SK-N-SH (cell line): ENCODE measurements around the gene PDE2A. TPM values are rescaled to one million over a fixed set of nuclear protein-coding genes. Genes with fewer than 3 reads are reported as not detected.

Experiments used
- CTCF ChIA-PET: fragments of 300-600, 350-600 bp; formaldehyde crosslinking; extraction: SDS; loops from one replicate; lab custom pipeline; 2021; lab: Yijun Ruan, JAX
- POLR2A ChIA-PET: fragments of 350-600 bp; sonication (Branson Sonifier 250); formaldehyde crosslinking; extraction: SDS; loops from one replicate; lab custom pipeline; 2020; ENCODE audit warnings: antibody characterized with exemption, inconsistent platforms; lab: Yijun Ruan, JAX
- DNase-seq: peaks from one replicate; pipeline ENCODE4 v3.0.0; 2012
- H2AFZ ChIP-seq: fragments of 200-600 bp; sonication (generic); 2 replicates; pipeline ENCODE4 v1.8.1; 2016; ENCODE audit warnings: antibody characterized with exemption, mild to moderate bottlenecking, low read depth
- H3F3A ChIP-seq: fragments of 200-600 bp; sonication (generic); replicated peaks from 2 replicates; pipeline ENCODE3; 2016; ENCODE audit warnings: antibody characterized with exemption, mild to moderate bottlenecking; ENCODE audit not compliant: insufficient read depth
- H3K27ac ChIP-seq, 2 experiments: fragments of 200-500 bp in 1 of 2; fragments of 200-600 bp in 1 of 2; sonication (Bioruptor generic) in 1 of 2; sonication (generic), shearing (Covaris generic) in 1 of 2; 2 replicates each; pipeline versions ENCODE4 v1.5.1 to v1.6.1; 2014 to 2016; ENCODE audit warnings: low read depth in 2 of 2, inconsistent platforms in 1 of 2, low read length in 1 of 2, mild to moderate bottlenecking in 1 of 2, mixed read lengths in 1 of 2
- H3K27me3 ChIP-seq: fragments of 200-600 bp; sonication (generic), shearing (Covaris generic); 2 replicates; pipeline ENCODE4 v1.6.1; 2016; ENCODE audit warnings: mixed run types; ENCODE audit not compliant: insufficient read depth
- H3K36me3 ChIP-seq, 2 experiments: fragments of 200-500 bp in 1 of 2; fragments of 200-600 bp in 1 of 2; sonication (Bioruptor generic) in 1 of 2; sonication (generic) in 1 of 2; replicated peaks in 1 of 2; 2 replicates each; pipeline versions ENCODE3 to v1.5.1; 2014 to 2016; ENCODE audit warnings: low read length in 1 of 2, mild to moderate bottlenecking in 1 of 2; ENCODE audit not compliant: insufficient read depth in 2 of 2, control insufficient read depth in 1 of 2
- H3K4me1 ChIP-seq, 2 experiments: fragments of 200-500 bp in 1 of 2; fragments of 200-600 bp in 1 of 2; sonication (Bioruptor generic) in 1 of 2; sonication (generic), shearing (Covaris generic) in 1 of 2; 2 replicates each; pipeline versions ENCODE4 v1.5.1 to v1.6.1; 2014 to 2016; ENCODE audit warnings: low read depth in 1 of 2, low read length in 1 of 2, mixed run types in 1 of 2; ENCODE audit not compliant: insufficient read depth in 2 of 2, control insufficient read depth in 1 of 2
- H3K4me2 ChIP-seq: fragments of 200-600 bp; sonication (generic), shearing (Covaris generic); 2 replicates; pipeline ENCODE4 v1.6.1; 2017; ENCODE audit warnings: mixed run types
- H3K4me3 ChIP-seq, 2 experiments: fragments of 200-500 bp in 1 of 2; fragments of 200-600 bp in 1 of 2; sonication (Bioruptor generic) in 1 of 2; sonication (generic), shearing (Covaris generic) in 1 of 2; 2 replicates each; pipeline versions ENCODE4 v1.5.1 to v1.8.1; 2014 to 2016; ENCODE audit warnings: low read depth in 2 of 2, inconsistent platforms in 1 of 2, low read length in 1 of 2, mild to moderate bottlenecking in 1 of 2, mixed read lengths in 1 of 2, moderate library complexity in 1 of 2
- H3K79me2 ChIP-seq: fragments of 200-600 bp; sonication (generic); 2 replicates; pipeline ENCODE4 v1.8.1; 2017; ENCODE audit warnings: mild to moderate bottlenecking; ENCODE audit not compliant: insufficient read depth
- H3K9ac ChIP-seq: fragments of 200-600 bp; sonication (generic); 2 replicates; pipeline ENCODE4 v1.6.1; 2017; ENCODE audit warnings: mixed run types
- H3K9me2 ChIP-seq: fragments of 200-600 bp; sonication (generic); 2 replicates; pipeline ENCODE4 v1.6.1; 2017; ENCODE audit warnings: mixed run types
- H3K9me3 ChIP-seq: fragments of 200-600 bp; sonication (generic); 2 replicates; pipeline ENCODE4 v1.6.1; 2017; ENCODE audit warnings: mixed run types, mild to moderate bottlenecking, moderate library complexity
- H4K20me1 ChIP-seq: fragments of 200-600 bp; sonication (generic); 2 replicates; pipeline ENCODE4 v1.6.1; 2017; ENCODE audit warnings: mild to moderate bottlenecking, mixed run types; ENCODE audit not compliant: insufficient read depth
- CTCF ChIP-seq: fragments of 200-600 bp; sonication (generic); IDR thresholded peaks from 2 replicates; pipeline ENCODE4 v1.6.1; 2017; ENCODE audit warnings: antibody characterized with exemption, mild to moderate bottlenecking, moderate library complexity
- EP300 ChIP-seq, 2 experiments: IDR thresholded peaks; 2 replicates each; pipeline versions ENCODE4 v1.4.0 to v1.6.1; 2012; ENCODE audit warnings: borderline replicate concordance in 1 of 2, low read depth in 1 of 2, low read length in 1 of 2
- EZH2phosphoT487 ChIP-seq: fragments of 200-600 bp; sonication (generic); IDR thresholded peaks from 2 replicates; pipeline ENCODE4 v1.6.1; 2017; ENCODE audit warnings: low read depth, mixed run types, mild to moderate bottlenecking, antibody characterized with exemption, moderate library complexity, borderline replicate concordance
- FOSL2 ChIP-seq: IDR thresholded peaks from 2 replicates; pipeline ENCODE4 v1.4.0; 2012; ENCODE audit warnings: low read depth, mild to moderate bottlenecking, moderate library complexity, borderline replicate concordance
- FOXJ3 ChIP-seq: sonication (generic); formaldehyde crosslinking; IDR thresholded peaks from 2 replicates; pipeline ENCODE4 v1.5.1; 2020; ENCODE audit warnings: mild to moderate bottlenecking, missing genetic modification reagents
- FOXM1 ChIP-seq: IDR thresholded peaks from 2 replicates; pipeline ENCODE4 v1.4.0; 2012; ENCODE audit warnings: low read depth, mild to moderate bottlenecking
- GABPA ChIP-seq: IDR thresholded peaks from 2 replicates; pipeline ENCODE4 v1.4.0; 2012; ENCODE audit warnings: low read depth, mild to moderate bottlenecking
- GATA2 ChIP-seq: sonication (generic); formaldehyde crosslinking; IDR thresholded peaks from 2 replicates; pipeline ENCODE4 v1.5.0; 2020; ENCODE audit warnings: mild to moderate bottlenecking, missing genetic modification reagents
- IRF3 ChIP-seq: fragments of 150-350 bp; IDR thresholded peaks from 2 replicates; pipeline ENCODE4 v1.6.1; 2016; ENCODE audit warnings: mild to moderate bottlenecking, low read depth, low read length
- MEF2A ChIP-seq: IDR thresholded peaks from 2 replicates; pipeline ENCODE4 v1.4.0; 2012; ENCODE audit warnings: low read depth, borderline replicate concordance
- MXI1 ChIP-seq: IDR thresholded peaks from 2 replicates; pipeline ENCODE4 v1.6.1; 2012; ENCODE audit warnings: mild to moderate bottlenecking, low read depth, low read length, improper control_type of control experiment
- RAD21 ChIP-seq: IDR thresholded peaks from 2 replicates; pipeline ENCODE4 v1.6.1; 2012; ENCODE audit warnings: mild to moderate bottlenecking, low read length
- RFX5 ChIP-seq: IDR thresholded peaks from 2 replicates; pipeline ENCODE4 v1.6.1; 2012; ENCODE audit warnings: mild to moderate bottlenecking, improper control_type of control experiment, low read length
- USF2 ChIP-seq: fragments of 150-350 bp; IDR thresholded peaks from 2 replicates; pipeline ENCODE4 v1.6.1; 2017; ENCODE audit warnings: antibody characterized with exemption, low read length, low read depth, borderline replicate concordance
- YY1 ChIP-seq: IDR thresholded peaks from 2 replicates; pipeline ENCODE4 v1.4.0; 2012; ENCODE audit warnings: low read depth, mild to moderate bottlenecking
- ZBTB33 ChIP-seq: IDR thresholded peaks from 2 replicates; pipeline ENCODE4 v1.4.0; 2012; ENCODE audit warnings: low read depth, borderline replicate concordance
- WGBS: methylation state at CpG from one replicate; pipeline ENCODE4 v1.1.6; 2017; ENCODE audit warnings: low lambda C conversion rate; 5-methylcytosine and 5-hydroxymethylcytosine counted together
- polyA plus RNA-seq, 3 experiments: library from polyadenylated mRNA; depleted of rRNA; stranded (reverse); fragments of >200 nt; gene quantifications; 2 replicates each; pipeline ENCODE4 v1.2.3, GENCODE V29; 2012

The PDE2A gene
- polyA plus RNA-seq, 1 of the 3 experiments (the other 2 are of a cell fraction), result 0.43 TPM

- TF ChIP-seq FOSL2 (no peak), ZBTB33 (no peak), YY1 (no peak), FOXJ3 (CRISPR knock-in tag) (no peak), EZH2phosphoT487 (no peak)
Measured at GRCh38 chr11:72537051-72537450, 137.2 kb downstream of the PDE2A start (continued).

- WGBS, result 55% methylated on average over 3 of the region's 3 CpGs
- no peaks in the 10 kb centered on the region for H3K79me2 ChIP-seq
- H3F3A ChIP-seq, result no peaks in the 10 kb centered on the region
- peaks cover 28% of the 10 kb centered on the region; the same call in 1 of the 2 replicates for H3K27me3 ChIP-seq
- H3K4me1 ChIP-seq, result peaks cover 0 to 2% of the 10 kb centered on the region in 2 experiments; a peak in 2 of 4 replicates
- no peaks in the 10 kb centered on the region for H3K9me3 ChIP-seq
- TF ChIP-seq FOXM1 (no peak), RFX5 (no peak), GABPA (no peak), GATA2 (CRISPR knock-in tag) (no peak), IRF3 (no peak), EP300 (IDR thresholded peaks at IDR 0.05; ENCODE audit: borderline replicate concordance in 1 of 2, low read depth in 1 of 2, low read length in 1 of 2) (no peak), USF2 (no peak), EZH2phosphoT487 (no peak), MXI1 (no peak), RAD21 (no peak), MEF2A (no peak), CTCF (no peak), FOSL2 (no peak), ZBTB33 (no peak)
- H3K9ac ChIP-seq, result no peak overlapping the region
- no peaks in the 10 kb centered on the region for H3K9me2 ChIP-seq
- POLR2A ChIA-PET, result interaction anchor here (0.7 kb wide), 1 partner anchor 78 kb away, joined by 3 read pairs; no protein-coding TSS in a partner anchor
- H3K4me3 ChIP-seq, result no peak overlapping the region
- H3K27ac ChIP-seq, result no peak overlapping the region
- H3K36me3 ChIP-seq, result no peaks in the 10 kb centered on the region
- peak; percentile 33 for DNase-seq
- no peak overlapping the region for H3K4me2 ChIP-seq
- no peak overlapping the region for H2AFZ ChIP-seq
- no peaks in the 10 kb centered on the region for H4K20me1 ChIP-seq
- CTCF ChIA-PET, result interaction anchor here (0.6 to 1.5 kb wide), 8 partner anchors 10 to 103 kb away, joined by 3 to 9 read pairs (median 4); no protein-coding TSS in a partner anchor
Measured at GRCh38 chr11:72535194-72535547, 139.1 kb downstream of the PDE2A start.
